Esophagus muscularis mucosa (tissue), 4 donors: ENCODE measurements around the gene OR2H1.

Source experiments
- CTCF ChIP-seq, 3 experiments: fragments of 200-600 bp in 2 of 3; fragments of 450-650 bp in 1 of 3; sonication (generic) in 2 of 3; IDR thresholded peaks; one replicate each; pipeline ENCODE4 v1.5.1; 2017 to 2019; ENCODE audit warnings: antibody characterized with exemption in 3 of 3, mild to moderate bottlenecking in 2 of 3, moderate library complexity in 1 of 3
- EP300 ChIP-seq: sonication (generic); formaldehyde crosslinking; IDR thresholded peaks from one replicate; pipeline ENCODE4 v1.6.1; 2017; ENCODE audit warnings: antibody characterized with exemption
- POLR2A ChIP-seq: fragments of 450-650 bp; IDR thresholded peaks from one replicate; pipeline ENCODE4 v1.6.1; 2017; ENCODE audit warnings: antibody characterized with exemption, moderate library complexity, mild to moderate bottlenecking, low read depth
- POLR2AphosphoS5 ChIP-seq, 2 donors: sonication (generic); formaldehyde crosslinking; IDR thresholded peaks; one replicate each; pipeline ENCODE4 v1.6.1; 2017; ENCODE audit warnings: antibody characterized with exemption in 2 of 2

- TF ChIP-seq CTCF (IDR thresholded peaks at IDR 0.05) = no peak
- TF ChIP-seq POLR2A = no peak
- no peak for TF ChIP-seq POLR2AphosphoS5 (IDR thresholded peaks at IDR 0.05)
- TF ChIP-seq EP300 = no peak
Observed at GRCh38 chr6:29491574-29491973, 34.6 kb downstream of the OR2H1 start.
